Neuronal stem cell (in vitro differentiated cells): ENCODE measurements around the gene LUZP2.

Source experiments
- DNase-seq: peaks from one replicate; pipeline ENCODE4 v3.0.0-alpha.2; 2013; ENCODE audit warnings: low spot score
- H2AFZ ChIP-seq: one replicate; pipeline ENCODE4 v1.6.1; 2013; ENCODE audit warnings: mild to moderate bottlenecking, low read length, inconsistent platforms
- H2AK5ac ChIP-seq: 2 replicates; pipeline ENCODE4 v1.6.1; 2013; ENCODE audit warnings: low read depth, mild to moderate bottlenecking, inconsistent platforms, low read length, moderate library complexity, mixed read lengths
- H2BK120ac ChIP-seq: 2 replicates; pipeline ENCODE4 v1.6.1; 2013; ENCODE audit warnings: low read depth, mild to moderate bottlenecking, inconsistent platforms, low read length, moderate library complexity, mixed read lengths
- H2BK12ac ChIP-seq: one replicate; pipeline ENCODE4 v1.6.1; 2013; ENCODE audit warnings: low read length, inconsistent platforms
- H2BK15ac ChIP-seq: 2 replicates; pipeline ENCODE4 v1.6.1; 2013; ENCODE audit warnings: mild to moderate bottlenecking, low read length, inconsistent platforms, mixed read lengths
- H2BK5ac ChIP-seq: one replicate; pipeline ENCODE4 v1.6.1; 2013; ENCODE audit warnings: inconsistent platforms, mild to moderate bottlenecking, low read length, moderate library complexity
- H3K14ac ChIP-seq: one replicate; pipeline ENCODE4 v1.6.1; 2013; ENCODE audit warnings: low read length, inconsistent platforms
- H3K18ac ChIP-seq: 2 replicates; pipeline ENCODE4 v1.6.1; 2013; ENCODE audit warnings: low read length, inconsistent platforms
- H3K23ac ChIP-seq: 2 replicates; pipeline ENCODE4 v1.6.1; 2013; ENCODE audit warnings: low read depth, mild to moderate bottlenecking, mixed read lengths, low read length, inconsistent platforms; ENCODE audit not compliant: poor library complexity
- H3K27ac ChIP-seq: replicated peaks from 3 replicates; pipeline ENCODE4 v1.5.1; 2013; ENCODE audit warnings: low read length, inconsistent platforms
- H3K27me3 ChIP-seq, 3 experiments: 2 replicates each; pipeline ENCODE4 v1.6.1; 2013; ENCODE audit warnings: low read length in 3 of 3, mild to moderate bottlenecking in 2 of 3, inconsistent platforms in 1 of 3, low read depth in 1 of 3, mixed read lengths in 1 of 3, moderate library complexity in 1 of 3; ENCODE audit not compliant: control insufficient read depth in 3 of 3, insufficient read depth in 3 of 3
- H3K36me3 ChIP-seq, 2 donors: replicated peaks in 1 of 2; 2 replicates each; pipeline ENCODE4 v1.6.1; 2013; ENCODE audit warnings: low read length in 2 of 2; ENCODE audit not compliant: control insufficient read depth in 2 of 2, insufficient read depth in 2 of 2
- H3K4ac ChIP-seq: 2 replicates; pipeline ENCODE4 v1.6.1; 2013; ENCODE audit warnings: inconsistent platforms, mild to moderate bottlenecking, low read length, moderate library complexity
- H3K4me1 ChIP-seq, 2 donors: 1 replicate in 1 of 2; 2 replicates in 1 of 2; pipeline ENCODE4 v1.6.1; 2013; ENCODE audit warnings: low read length in 2 of 2, low read depth in 1 of 2; ENCODE audit not compliant: control insufficient read depth in 2 of 2, insufficient read depth in 1 of 2
- H3K4me2 ChIP-seq: one replicate; pipeline ENCODE4 v1.6.1; 2013; ENCODE audit warnings: mild to moderate bottlenecking, low read length, inconsistent platforms; ENCODE audit not compliant: insufficient read depth, poor library complexity, severe bottlenecking
- H3K4me3 ChIP-seq, 2 donors: 2 replicates each; pipeline ENCODE4 v1.5.1; 2013; ENCODE audit warnings: low read length in 2 of 2, mild to moderate bottlenecking in 2 of 2, inconsistent platforms in 1 of 2, moderate library complexity in 1 of 2
- H3K79me1 ChIP-seq: one replicate; pipeline ENCODE4 v1.6.1; 2013; ENCODE audit warnings: low read depth, mild to moderate bottlenecking, inconsistent platforms, low read length, moderate library complexity
- H3K9ac ChIP-seq: one replicate; pipeline ENCODE4 v1.6.1; 2013; ENCODE audit warnings: mild to moderate bottlenecking, low read depth, low read length, inconsistent platforms; ENCODE audit not compliant: poor library complexity
- H3K9me3 ChIP-seq, 2 donors: replicated peaks in 1 of 2; 2 replicates each; pipeline versions ENCODE3 to v1.6.1; 2013; ENCODE audit warnings: low read length in 2 of 2, mild to moderate bottlenecking in 2 of 2, inconsistent platforms in 1 of 2, low read depth in 1 of 2, mixed read lengths in 1 of 2, moderate library complexity in 1 of 2; ENCODE audit not compliant: control insufficient read depth in 2 of 2, insufficient read depth in 1 of 2
- H4K8ac ChIP-seq: one replicate; pipeline ENCODE4 v1.6.1; 2013; ENCODE audit warnings: low read depth, mild to moderate bottlenecking, inconsistent platforms, low read length, moderate library complexity
- H4K91ac ChIP-seq: one replicate; pipeline ENCODE4 v1.6.1; 2013; ENCODE audit warnings: low read length, low read depth, mild to moderate bottlenecking, inconsistent platforms; ENCODE audit not compliant: poor library complexity
- WGBS, 2 donors: extraction: QIAGEN DNeasy Blood & Tissue Kit; methylation state at CpG; one replicate each; pipeline ENCODE4 v1.1.7; 2013; ENCODE audit warnings: missing lambda C conversion rate in 2 of 2, mixed read lengths in 1 of 2; ENCODE audit not compliant: insufficient read length in 2 of 2, insufficient replicate concordance in 1 of 2; ENCODE audit errors: extremely low coverage in 2 of 2; 5-methylcytosine and 5-hydroxymethylcytosine counted together

LUZP2 gene

DNA sequence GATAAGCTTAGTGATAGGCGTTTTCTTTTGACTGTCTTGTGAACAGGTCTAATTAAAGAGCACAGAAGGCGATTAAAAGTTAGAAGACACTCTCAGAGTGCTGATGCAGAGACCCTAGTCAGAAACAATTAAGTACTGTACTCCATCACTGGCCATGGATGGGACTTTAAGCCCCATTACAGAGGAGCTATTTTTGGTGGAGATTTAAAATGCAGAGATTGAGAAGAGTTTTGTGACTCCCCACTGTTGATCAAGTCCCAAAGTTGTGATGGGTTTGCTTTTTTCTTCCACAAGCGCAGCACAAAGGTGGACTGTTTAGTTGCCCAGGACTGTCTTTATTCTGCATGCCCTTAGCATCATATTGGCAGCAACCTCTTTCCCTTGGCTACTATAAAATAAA, 978 bp downstream of the LUZP2 start:
- no peak overlapping the region for H3K9ac ChIP-seq
- H2BK5ac ChIP-seq: no peak overlapping the region
- H3K79me1 ChIP-seq: no peaks in the 10 kb centered on the region
- no peaks in the 10 kb centered on the region for H3K36me3 ChIP-seq
- H3K14ac ChIP-seq: no peak overlapping the region
- no peak overlapping the region for H2BK120ac ChIP-seq
- H3K4me3 ChIP-seq: no peak overlapping the region
- no peak overlapping the region for H4K91ac ChIP-seq
- peaks cover 4 to 5% of the 10 kb centered on the region in 2 donors for H3K4me1 ChIP-seq
- H2BK15ac ChIP-seq: no peak overlapping the region
- H3K4me2 ChIP-seq: no peak overlapping the region
- H4K8ac ChIP-seq: no peak overlapping the region
- WGBS, 2 donors: no CpG with 5 or more reads among the region's 3 CpGs
- no peak overlapping the region for H2BK12ac ChIP-seq
- no peak overlapping the region for H3K4ac ChIP-seq
- no peak for DNase-seq
- peaks cover 0 to 46% (median 17%) of the 10 kb centered on the region in 3 experiments for H3K27me3 ChIP-seq
- no peak overlapping the region for H2AFZ ChIP-seq
- H3K23ac ChIP-seq: no peak overlapping the region
- no peak overlapping the region for H3K18ac ChIP-seq
- peaks cover 0 to 1% of the 10 kb centered on the region in 2 donors for H3K9me3 ChIP-seq
- H2AK5ac ChIP-seq: no peak overlapping the region
- no peak overlapping the region for H3K27ac ChIP-seq

DNA sequence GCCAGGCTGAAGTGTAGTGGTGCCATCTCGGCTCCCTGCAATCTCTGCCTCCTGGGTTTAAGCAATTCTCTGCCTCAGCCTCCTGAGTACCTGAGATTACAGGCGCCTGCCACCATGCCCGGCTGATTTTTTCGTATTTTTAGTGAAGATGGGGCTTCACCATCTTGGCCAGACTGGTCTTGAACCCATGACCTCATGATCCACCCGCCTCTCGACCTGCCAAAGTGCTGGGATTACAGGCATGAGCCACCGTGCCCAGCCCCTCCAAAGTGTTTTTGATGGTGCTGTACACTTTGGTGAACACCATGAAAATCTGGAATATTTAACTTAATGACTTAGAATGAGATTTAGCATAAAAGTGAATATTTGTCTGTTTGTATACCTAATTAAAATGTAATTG, 5.6 kb downstream of the LUZP2 start:
- H3K36me3 ChIP-seq: no peaks in the 10 kb centered on the region
- no peak overlapping the region for H4K91ac ChIP-seq
- no peak overlapping the region for H3K4me2 ChIP-seq
- DNase-seq: no peak
- no peak overlapping the region for H2AFZ ChIP-seq
- no peak overlapping the region for H3K23ac ChIP-seq
- H3K9me3 ChIP-seq: peaks cover 0 to 1% of the 10 kb centered on the region in 2 donors
- H3K4me1 ChIP-seq: no peaks in the 10 kb centered on the region
- no peak overlapping the region for H3K4ac ChIP-seq
- no peak overlapping the region for H2BK15ac ChIP-seq
- H3K4me3 ChIP-seq: no peak overlapping the region
- H3K14ac ChIP-seq: no peak overlapping the region
- H3K18ac ChIP-seq: no peak overlapping the region
- no peak overlapping the region for H2BK5ac ChIP-seq
- no peaks in the 10 kb centered on the region for H3K79me1 ChIP-seq
- H2BK12ac ChIP-seq: no peak overlapping the region
- H2BK120ac ChIP-seq: no peak overlapping the region
- H3K9ac ChIP-seq: no peak overlapping the region
- no peak overlapping the region for H3K27ac ChIP-seq
- H2AK5ac ChIP-seq: no peak overlapping the region
- H3K27me3 ChIP-seq: peaks cover 0 to 21% (median 5%) of the 10 kb centered on the region in 3 experiments
- WGBS, 2 donors: no CpG with 5 or more reads among the region's 7 CpGs
- no peak overlapping the region for H4K8ac ChIP-seq

DNA sequence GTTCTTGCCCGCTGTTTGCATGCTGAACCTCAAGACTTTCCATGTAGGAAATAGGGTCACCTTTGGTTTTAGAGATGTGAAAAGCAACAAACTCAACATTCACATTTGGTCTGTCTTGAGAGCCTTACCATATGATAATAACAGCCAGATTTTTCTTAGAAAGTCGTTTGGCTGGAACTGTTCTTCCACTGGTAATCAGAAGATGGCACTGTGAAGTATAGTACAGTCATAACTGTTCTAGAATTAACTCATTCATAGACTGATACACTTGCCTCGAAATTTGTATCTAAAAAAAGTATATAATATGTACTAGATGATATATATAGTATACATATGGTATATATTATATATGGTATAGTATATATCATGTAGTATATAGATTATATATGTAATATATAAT, 12.3 kb downstream of the LUZP2 start:
- no peaks in the 10 kb centered on the region for H3K9me3 ChIP-seq
- H3K14ac ChIP-seq: no peak overlapping the region
- H2AFZ ChIP-seq: no peak overlapping the region
- no CpG with 5 or more reads among the region's 3 CpGs for WGBS, 2 donors
- H3K4me3 ChIP-seq: no peak overlapping the region
- no peak overlapping the region for H3K23ac ChIP-seq
- H3K4ac ChIP-seq: no peak overlapping the region
- H3K27ac ChIP-seq: no peak overlapping the region
- H2BK15ac ChIP-seq: no peak overlapping the region
- no peaks in the 10 kb centered on the region for H3K36me3 ChIP-seq
- no peak overlapping the region for H4K91ac ChIP-seq
- no peak overlapping the region for H2BK5ac ChIP-seq
- no peak overlapping the region for H2BK120ac ChIP-seq
- H2BK12ac ChIP-seq: no peak overlapping the region
- H4K8ac ChIP-seq: no peak overlapping the region
- peaks cover 0 to 3% of the 10 kb centered on the region in 2 donors for H3K4me1 ChIP-seq
- H3K9ac ChIP-seq: no peak overlapping the region
- no peak overlapping the region for H2AK5ac ChIP-seq
- no peaks in the 10 kb centered on the region for H3K27me3 ChIP-seq
- no peak overlapping the region for H3K4me2 ChIP-seq
- no peaks in the 10 kb centered on the region for H3K79me1 ChIP-seq
- no peak for DNase-seq
- H3K18ac ChIP-seq: no peak overlapping the region

DNA sequence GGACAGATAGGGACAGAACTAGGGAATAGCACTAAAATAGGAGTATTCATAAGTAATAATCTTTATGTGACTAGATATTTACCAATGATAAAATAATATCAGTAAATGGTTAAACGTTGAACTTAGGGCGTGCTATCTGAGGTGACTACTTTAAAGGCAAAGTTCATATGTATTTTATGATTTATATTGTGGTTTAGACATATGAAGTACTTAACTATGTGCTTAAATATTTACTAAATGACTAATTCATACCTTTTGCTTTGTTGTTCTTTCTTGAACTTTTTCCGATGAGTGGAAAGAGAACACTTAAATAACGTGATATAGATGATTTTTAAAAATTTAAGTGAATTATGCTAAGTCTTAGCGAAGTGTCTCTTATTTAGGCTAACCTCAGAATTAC, 14.7 kb downstream of the LUZP2 start:
- Histone ChIP-seq H4K8ac (no peak overlapping the region), H3K27me3 (no peaks in the 10 kb centered on the region), H3K27ac (no peak overlapping the region), H3K36me3 (no peaks in the 10 kb centered on the region), H2BK12ac (no peak overlapping the region), H3K9me3 (no peaks in the 10 kb centered on the region), H3K4me2 (no peak overlapping the region), H2BK15ac (no peak overlapping the region), H2BK5ac (no peak overlapping the region), H3K23ac (no peak overlapping the region), H3K4ac (no peak overlapping the region), H4K91ac (no peak overlapping the region), H3K4me3 (no peak overlapping the region), H3K9ac (no peak overlapping the region), H3K79me1 (no peaks in the 10 kb centered on the region), H3K4me1 (peaks cover 0 to 3% of the 10 kb centered on the region in 2 donors), H3K18ac (no peak overlapping the region), H2AFZ (no peak overlapping the region), H3K14ac (no peak overlapping the region), H2BK120ac (no peak overlapping the region), H2AK5ac (no peak overlapping the region)
- no peak for DNase-seq
- WGBS, 2 donors: no CpG with 5 or more reads among the region's 5 CpGs
